A673 (cell line): Measurements from ENCODE around the gene DCHS2.

Experiments
- EZH2 ChIP-seq: fragments of 200-600 bp; sonication (generic); IDR thresholded peaks from 2 replicates; pipeline ENCODE4 v1.6.1; 2017; ENCODE audit warnings: borderline replicate concordance, low read depth, mild to moderate bottlenecking, mixed read lengths, antibody characterized with exemption, low read length; ENCODE audit not compliant: poor library complexity, severe bottlenecking
- TF ChIP-seq, protein P1 (sequence below): fragments of 300-800, 200-600 bp; sonication (generic); conservative IDR thresholded peaks from 2 replicates; pipeline ENCODE4 v1.5.1; 2017; ENCODE audit warnings: low read depth, mild to moderate bottlenecking, antibody characterized with exemption, low read length, moderate library complexity, mixed read lengths

DNA sequence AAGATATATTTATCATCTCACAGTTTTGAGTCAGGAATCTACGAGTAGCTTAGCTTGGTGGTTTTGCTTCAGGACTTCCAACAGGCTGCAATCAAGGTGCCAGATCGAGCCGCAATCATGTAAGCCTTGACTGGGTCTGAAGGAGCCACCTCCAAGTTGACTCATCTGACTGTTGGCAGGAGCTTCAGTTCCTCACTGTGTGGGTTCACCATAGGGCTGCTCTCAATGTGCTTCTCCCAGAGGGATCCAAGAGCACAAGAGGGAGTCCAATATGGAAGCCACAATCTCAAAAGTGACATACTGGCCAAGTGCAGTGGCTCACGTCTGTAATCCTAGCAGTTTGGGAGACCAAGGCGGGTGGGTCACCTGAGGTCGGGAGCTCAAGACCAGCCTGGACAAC lies 26.5 kb downstream of the DCHS2 start:
- TF ChIP-seq EZH2: no peak
- TF ChIP-seq, protein P1, sequence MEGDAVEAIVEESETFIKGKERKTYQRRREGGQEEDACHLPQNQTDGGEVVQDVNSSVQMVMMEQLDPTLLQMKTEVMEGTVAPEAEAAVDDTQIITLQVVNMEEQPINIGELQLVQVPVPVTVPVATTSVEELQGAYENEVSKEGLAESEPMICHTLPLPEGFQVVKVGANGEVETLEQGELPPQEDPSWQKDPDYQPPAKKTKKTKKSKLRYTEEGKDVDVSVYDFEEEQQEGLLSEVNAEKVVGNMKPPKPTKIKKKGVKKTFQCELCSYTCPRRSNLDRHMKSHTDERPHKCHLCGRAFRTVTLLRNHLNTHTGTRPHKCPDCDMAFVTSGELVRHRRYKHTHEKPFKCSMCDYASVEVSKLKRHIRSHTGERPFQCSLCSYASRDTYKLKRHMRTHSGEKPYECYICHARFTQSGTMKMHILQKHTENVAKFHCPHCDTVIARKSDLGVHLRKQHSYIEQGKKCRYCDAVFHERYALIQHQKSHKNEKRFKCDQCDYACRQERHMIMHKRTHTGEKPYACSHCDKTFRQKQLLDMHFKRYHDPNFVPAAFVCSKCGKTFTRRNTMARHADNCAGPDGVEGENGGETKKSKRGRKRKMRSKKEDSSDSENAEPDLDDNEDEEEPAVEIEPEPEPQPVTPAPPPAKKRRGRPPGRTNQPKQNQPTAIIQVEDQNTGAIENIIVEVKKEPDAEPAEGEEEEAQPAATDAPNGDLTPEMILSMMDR: no peak
